HG03025 (cell line): ENCODE measurements around the gene GAN.
"Not testable (repeated sequence)": the region's sequence is repeated elsewhere in the genome, so short reads cannot be mapped to it uniquely, and the experiment has no call there.

Experiments used
- ATAC-seq: cut with Tn5 transposase; IDR thresholded peaks from one replicate; pipeline ENCODE4 v1.9.1; 2021; ENCODE audit warnings: mild to moderate bottlenecking, moderate library complexity; ENCODE audit not compliant: unreplicated experiment, low FRiP score

The GAN gene

DNA sequence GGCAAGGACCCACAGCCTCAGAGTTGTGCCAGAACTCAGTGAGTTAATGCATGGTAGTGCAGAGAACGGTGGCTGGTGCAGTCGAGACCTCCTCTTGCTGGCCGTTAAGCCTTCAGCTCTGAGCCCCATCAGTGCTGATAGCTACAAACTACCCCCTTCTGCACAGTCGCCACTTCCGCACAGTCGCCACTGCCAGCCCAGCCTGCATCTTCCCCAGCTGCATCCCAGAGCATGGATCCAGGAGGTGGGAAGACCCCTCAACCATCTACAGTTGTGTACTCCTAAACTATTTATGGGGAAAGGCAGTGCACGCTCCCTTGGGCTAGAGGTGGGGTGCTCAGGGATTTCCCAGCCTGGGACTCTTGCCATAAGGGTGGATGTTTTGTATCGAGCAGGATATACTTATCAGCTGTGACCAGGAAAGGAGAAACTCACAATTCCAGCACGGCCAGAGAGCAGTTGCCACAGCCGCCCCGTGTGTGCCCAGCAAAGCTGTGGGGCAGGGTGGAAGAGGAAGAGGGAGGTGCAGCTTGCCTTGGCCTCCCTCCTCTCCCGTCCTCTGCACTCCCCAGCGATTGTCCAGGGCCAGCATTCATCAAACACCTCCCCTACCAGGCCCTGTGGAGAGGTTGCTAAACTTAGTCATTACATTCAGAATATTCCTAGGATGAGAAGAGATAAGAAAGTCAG lies 80.3 kb downstream of the GAN start:
- no peak for ATAC-seq

DNA sequence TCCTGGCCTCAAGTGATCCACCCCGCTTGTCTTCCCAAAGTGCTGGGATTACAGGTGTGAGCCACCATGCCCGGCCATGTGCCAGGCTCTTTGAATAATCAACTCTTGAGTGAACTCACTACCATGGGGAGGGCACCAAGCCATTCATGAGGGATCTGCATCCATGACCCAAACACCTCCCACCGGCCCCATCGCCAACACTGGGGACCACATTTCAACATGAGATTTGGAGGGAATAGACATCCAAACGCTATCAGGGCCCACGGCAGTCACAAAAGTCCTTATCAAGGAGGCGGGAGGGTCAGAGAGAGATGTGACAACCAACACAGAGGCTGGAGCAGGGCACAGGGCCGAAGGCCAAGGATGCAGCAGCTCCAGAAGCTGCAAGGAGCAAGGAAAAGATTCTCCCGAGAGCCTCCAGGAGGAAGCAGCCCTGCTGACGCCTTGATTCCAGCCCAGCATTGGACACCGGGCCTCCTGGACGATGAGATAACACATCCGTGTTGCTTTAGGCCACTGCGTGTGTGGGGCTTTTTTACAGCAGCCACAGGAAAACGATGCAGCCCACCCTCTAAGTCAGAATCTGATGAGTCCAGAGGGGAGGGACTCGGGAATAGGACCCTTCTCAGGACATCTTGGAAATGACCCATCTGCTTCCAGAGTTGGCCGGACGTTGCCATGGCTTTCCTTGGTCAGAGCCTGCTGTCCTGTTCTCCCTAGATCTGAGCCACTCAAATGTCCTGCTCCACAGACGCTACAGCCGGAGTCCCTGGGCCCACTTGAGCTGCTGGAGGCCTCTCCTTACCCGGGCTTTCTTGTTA lies 82.5 kb downstream of the GAN start:
- no peak for ATAC-seq

DNA sequence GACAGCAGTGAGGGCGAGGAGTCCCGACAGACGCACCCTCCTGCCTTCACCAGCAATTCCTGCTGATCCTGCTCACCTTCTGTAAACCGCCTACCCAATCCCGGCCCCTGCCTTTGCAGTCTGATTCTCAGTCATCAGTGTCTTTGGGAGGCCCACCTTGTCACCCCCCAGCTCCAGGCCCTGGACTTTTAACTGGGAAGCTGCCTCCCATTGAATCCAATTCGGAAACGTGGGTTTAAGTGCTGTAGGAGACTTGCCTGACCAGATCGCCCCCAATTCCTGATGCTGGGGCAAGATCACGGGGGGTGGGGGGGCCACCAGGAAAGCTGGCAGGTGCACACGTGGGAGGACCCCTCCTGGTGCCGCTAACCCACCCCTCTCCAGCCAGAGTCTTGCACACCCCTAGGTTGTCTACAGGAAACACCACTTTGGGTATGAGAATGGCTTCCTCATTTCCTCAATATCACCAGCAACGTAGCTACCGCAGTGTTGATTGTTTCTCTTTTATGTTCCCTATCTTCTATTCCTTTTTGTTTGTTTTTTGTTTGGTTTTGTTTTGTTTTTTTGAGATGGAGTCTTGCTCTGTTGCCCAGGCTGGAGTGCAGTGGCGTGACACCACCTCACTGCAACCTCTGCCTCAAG lies 83.2 kb downstream of the GAN start:
- ATAC-seq: no peak

DNA sequence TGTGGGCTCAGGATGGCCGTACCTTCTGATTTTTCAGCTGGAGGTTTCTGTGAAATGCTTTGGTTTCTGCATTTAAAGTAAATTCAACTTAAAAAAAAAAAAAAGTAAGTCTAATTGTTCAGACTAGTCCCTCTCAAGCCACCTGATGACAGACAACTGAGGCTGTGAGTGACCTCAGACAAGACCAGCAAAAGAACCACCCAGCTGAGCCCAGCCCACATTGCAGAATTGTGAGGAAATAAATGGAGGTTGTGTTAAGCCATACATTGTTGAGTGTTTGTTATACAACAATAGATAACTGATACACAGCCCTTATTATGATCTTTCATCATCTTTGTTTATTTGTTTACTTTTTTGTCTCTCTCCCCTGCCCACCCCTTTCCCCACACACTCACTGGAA lies 85.1 kb downstream of the GAN start:
- no peak for ATAC-seq

DNA sequence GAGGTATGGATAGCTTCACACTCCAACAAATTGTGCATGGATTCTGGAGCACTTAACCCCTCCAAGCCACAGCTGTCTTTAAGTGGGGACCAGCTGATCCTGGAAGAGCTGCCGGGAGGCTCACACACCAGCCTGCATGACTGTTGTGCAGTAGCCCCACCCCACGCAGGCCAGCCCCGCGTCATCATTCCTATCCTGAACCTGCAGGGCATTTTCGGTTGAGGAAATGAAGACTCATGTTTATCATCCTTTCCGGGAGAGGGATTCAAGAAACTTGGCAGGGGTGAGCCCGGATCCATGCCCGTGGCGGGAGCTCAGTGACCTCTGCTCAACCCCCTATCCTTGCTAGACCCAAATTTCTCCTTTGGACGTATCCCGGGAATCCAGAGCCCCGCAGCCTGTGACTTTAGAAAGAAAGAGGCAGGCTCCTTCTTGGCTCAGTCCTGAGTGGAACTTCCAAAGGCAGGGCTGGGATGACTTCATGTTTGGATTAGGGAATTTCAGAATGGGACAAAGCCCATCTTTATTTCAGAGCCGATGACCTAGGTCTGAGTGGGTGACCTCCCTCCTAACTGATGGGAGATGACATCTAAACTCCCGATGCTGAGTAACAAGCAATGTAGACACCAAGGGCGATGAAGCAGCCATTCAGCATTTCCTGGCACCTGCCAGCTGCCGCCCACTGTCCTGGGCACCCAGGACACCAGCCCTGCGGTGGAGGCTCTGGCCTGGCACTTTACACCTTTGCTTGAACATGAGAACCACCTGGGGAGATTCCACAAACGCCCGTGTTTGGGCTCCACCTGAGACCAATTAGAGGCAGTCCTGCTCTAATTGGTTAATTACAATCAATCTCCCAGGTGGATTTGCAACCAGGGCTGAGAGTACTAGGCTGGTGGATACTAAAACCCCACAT lies 86.5 kb downstream of the GAN start:
- no peak for ATAC-seq

DNA sequence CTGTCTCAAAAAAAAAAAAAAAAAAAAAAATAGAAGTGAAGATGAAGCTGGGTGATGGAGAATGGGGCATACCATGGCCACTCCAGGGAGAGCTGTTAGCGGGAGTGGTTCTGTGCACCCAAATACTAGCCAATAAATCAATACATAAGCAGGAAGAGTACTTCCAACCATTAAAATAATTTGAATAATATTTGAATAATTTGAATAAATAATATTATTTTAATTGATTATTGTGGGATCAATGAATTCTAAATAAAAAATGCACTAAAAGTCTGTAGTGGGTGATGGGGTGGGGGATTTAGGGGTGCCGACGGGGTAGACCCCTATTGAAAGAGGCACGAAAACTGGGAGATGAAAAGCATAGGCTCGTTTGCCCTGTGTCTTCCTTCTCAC lies 88.4 kb downstream of the GAN start:
- ATAC-seq: no peak

DNA sequence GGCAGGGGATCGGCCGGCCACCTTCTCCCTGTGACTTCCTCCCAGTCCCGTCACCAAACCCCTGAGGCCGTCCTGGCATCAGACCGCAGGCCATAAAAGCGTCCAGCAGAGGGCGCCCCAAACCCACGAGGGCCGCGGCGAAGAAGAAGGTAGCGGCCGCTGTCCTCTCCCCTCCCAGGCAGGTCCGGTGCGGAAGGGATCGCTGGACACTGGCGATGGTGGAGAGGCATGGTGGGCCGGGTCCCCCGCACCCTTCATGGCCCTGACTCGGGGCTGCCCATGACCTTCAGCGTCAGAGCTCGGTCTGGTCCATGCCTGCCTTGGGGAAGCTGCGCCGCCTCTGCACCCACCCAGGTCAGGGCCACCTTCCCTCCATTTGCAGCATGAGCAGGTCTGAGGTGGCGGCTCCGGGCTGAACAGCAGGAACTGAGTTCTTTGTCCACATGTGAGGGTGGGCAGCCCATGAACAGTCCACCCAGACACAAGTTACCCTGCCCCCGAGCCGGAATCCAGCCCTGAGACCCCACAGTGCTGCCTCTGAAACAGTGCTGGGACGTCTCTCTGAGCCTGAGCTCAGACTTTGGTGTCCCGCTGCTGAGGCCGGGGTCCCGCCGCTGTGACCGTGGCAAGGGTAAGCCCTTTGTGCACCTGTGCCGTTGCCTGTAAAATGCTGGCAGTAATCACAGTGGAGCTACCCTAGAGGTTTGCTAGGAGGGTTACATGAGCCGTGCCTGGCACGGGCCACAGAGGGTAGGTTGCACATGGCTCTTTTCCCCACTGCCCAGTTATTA lies 89.0 kb downstream of the GAN start:
- peak; percentile 49 for ATAC-seq

DNA sequence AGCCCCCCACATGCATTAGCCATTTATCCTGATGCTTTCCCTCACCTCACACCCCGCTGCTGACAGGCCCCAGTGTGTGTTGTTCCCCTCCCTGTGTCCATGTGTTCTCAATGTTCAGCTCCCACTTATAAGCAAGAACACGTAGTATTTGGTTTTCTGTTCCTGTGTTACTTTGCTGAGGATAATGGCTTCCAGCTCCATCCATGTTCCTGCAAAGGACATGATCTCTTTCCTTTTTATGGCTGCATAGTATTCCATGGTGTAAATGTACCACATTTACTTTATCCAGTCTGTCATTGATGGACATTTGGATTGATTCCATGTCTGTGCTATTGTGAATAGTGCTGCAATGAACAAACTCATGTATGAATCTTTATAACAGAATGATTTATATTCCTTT lies 90.2 kb downstream of the GAN start:
- not testable (repeated sequence) for ATAC-seq

DNA sequence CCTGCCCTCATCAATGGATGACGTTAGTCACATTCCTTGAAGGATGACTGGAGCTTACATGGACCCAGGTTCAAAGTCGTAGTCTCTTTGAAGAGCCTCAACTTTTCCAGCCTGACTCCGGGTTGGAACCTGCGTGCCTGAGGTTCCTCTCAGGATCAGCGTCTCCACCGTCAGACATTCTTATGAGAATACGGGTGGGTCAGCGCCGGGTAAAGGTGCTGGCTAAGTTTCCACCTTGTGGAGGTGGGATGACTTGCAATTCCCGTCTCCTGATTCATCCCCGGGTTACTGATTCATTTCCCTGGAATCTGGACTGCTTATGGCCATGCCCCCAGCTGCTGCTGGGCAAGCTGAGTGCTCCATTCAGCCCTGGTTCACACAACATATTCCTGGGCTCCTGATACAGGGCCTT lies 90.9 kb downstream of the GAN start:
- no peak for ATAC-seq

DNA sequence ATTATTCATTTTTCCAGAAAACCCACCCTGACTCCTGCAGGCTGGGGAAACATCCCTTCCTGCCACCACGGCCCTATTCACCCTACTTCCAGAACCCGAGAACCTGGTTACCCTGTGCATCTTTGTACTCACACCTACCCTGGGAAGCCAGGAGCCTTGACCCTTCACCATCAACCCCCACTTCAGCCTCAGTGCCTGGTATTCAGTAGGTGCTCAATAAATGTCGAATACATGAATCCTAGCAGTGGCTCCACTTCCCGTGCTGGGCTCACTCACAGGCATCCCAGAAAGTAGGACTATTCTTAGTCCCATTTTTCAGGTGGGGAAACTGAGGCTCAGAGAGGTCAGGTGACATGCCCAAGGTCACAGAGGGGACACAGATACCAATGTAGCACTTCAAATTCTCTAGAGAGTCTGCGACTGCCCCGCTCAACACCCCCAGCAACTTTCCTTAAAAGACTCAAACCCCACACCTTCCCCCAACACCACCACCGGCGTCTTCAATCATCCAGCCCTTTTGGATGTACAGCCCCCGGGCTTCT lies 93.7 kb downstream of the GAN start:
- no peak for ATAC-seq

DNA sequence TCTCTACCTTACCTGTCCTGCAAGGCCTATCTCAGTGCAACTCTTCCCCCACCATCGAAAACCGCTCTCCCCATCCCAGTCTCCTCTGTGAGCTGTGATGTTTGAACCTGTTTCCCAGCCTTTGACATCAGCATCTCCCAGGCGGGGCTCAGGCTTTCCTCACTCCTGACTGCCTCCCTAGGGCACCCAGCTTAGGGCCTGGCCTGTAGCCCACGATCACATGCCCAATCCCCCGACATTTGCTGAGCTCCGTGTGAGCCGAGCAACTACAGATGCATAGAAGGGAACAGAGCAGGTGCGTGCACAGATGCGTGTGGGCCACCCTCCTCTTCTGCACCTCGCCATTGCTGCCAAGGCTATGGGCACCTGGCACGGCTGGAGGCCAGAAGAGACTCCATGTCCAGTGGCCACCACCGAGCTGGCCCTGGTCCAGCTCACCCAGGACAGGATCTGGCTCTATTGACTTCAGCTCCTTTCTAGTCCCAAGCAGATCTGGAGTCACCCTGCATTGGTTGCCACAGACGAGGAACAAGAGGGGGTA lies 94.3 kb downstream of the GAN start:
- no peak for ATAC-seq

DNA sequence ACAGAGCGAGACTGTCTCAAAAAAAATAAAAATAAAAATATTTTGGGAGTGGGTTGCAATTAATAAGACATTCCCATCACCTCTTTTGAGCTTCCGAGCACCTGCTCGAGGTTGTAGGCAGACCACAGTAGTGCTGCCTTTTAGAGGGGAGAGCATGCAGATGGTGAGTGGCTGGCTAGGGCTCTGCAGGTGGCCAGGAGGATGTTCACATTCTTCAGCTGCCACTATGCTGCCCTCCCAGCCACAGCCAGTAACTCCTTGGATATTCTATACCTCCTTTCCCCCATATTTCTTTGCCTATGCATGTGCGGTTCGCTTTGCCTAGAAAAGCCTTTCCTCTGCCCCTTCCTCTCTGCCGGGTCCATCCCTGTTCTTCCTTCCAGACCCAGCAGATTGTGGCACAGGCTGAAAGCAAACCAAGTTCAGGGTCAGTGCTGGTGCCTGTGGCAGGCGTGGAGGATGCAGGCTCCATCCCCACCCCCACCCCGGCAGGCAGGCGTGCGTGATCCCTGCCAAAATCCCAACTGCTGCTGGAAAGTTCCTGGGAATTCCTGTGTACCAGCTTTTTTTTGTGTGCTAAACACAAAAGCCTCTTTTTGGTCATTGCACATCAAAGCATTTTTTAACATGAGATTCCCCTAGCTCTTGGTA lies 96.0 kb downstream of the GAN start:
- no peak for ATAC-seq

DNA sequence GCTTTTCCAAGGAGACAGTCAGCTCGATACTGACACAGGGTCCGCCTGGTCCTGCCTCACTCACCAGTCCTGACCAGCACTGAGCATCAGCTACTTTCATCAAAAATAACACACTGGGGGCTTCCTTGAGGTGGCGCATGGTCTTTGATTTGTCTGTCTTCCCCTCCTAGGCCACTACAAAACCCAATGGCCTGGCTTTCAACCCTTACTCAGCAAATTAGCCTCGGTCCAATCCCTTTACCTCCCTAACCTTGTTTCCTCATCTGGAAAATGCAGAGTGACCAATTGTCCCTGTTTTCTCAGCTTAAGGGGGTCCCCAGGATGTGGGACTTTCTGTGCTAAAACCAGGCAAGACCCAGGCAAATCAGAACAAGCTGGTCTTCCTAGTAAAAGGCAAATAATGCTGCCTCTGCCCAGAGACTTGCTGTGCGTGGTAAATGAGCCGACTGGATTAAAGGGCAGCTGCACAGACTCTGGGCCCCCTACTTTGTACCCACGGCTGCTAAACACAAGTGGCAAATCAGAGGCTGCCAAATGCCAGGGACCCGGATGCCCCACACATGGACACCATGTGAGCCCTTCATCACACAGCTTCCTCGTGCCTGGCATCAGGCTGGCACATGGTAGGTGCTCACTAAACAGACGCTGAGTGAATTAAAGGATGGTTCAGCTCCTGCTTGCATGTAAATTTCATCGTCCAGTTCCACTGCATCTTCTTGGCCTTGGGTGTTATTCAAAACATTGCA lies 98.7 kb downstream of the GAN start:
- ATAC-seq: no peak

DNA sequence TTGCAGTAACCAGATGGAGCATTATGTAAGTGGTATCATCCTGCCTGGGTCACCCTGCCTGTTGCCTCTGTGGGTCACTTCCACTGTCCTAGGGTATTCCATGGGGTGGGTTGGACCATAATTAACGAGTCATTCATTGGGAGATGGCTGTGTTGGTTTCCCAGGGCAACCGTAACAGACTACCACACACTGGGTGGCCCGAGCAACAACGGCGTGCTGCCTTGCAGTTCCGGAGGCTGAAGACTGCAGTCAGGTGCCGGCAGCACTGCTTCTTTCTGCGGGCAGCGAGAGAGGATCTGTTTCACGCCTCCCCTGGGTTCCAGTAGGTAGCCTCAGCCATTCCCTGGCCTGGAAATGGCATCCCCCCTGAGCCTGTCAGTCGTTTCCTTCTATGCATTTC lies 101.0 kb downstream of the GAN start:
- ATAC-seq: no peak

DNA sequence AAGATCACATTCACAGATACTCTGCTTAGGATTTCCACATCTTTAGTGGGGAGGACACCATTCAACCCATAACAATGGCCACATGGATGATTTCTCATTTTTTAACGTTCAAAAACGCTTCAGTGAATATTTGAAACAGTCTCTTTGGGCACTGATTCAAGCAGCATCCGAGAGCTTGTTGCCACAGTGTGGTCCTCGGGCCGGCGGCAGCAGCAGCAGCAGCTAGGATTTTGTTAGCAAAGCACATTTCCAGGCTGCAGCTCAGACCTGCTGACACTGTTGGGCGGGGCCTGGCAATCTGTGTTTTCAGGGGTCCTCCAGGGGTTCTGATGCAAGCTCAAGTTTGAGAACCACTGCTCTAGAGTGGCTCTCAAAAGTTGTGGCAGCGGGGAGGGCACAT lies 102.0 kb downstream of the GAN start:
- no peak for ATAC-seq

DNA sequence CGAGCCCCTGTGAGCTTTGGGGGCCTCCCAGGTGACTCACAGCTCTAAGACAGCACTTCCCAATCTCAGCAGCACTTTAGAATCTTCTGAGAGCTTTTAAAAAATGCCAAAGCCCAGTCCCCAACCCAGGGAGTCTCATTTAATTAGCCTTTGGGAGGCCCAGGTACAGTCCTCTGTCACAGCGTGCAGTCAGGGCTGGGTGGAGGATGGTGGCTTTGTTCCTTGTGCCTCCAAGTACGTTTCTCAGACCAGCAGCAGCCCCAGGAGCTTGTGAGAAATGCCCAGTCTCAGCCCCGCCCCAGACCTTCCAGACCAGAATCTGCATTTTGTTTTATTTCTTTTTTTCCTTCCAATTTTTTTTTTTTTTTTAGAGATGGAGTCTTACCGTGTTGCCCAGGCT lies 102.4 kb downstream of the GAN start:
- no peak for ATAC-seq

DNA sequence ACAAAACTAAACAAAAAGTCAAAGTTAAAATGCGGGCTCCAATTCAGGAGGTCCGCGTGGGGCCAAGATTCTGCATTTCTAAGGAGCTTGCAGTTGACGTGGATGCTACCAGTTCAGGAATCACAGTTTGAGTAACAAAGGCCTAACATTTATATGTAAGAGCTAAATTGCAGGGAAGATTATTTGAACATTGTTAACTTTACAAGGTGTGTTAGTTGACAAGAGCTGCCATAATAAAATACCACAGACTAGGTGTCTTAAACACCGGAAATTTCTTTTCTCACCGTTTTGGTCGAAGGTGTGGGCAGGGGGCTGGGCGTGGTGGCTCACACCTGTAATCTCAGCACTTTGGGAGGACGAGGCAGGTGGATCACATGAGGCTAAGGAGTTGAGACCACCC lies 105.0 kb downstream of the GAN start:
- ATAC-seq: no peak

DNA sequence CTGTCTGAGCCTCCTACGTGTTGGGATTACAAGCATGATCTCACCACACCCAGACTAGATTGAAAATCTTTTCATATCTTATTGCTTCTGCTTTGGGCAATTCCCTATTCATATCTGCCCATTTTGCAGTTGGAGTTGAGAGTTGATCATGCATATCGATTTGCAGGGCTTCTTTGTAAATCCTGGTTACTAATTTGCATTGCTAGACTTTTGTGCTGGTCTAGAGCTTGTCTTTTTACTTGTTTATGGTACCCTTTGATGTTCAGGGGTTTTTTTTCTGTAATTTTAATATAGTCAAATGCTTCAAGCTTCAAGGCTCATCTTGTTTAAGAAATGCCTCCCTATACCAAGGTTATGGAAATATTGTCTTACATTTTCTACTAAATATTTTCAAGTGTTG lies 106.4 kb downstream of the GAN start:
- no peak for ATAC-seq
